Measurements from ENCODE around the gene PRSS1.
"Not testable (repeated sequence)": the region's sequence is repeated elsewhere in the genome, so short reads cannot be mapped to it uniquely, and the experiment has no call there.

Gene PRSS1

GRCh38 chr7:142748410-142748809 is 862 bp upstream of the PRSS1 start:
- DNase-seq: not testable (repeated sequence)

- no peak for DNase-seq
Measured at GRCh38 chr7:142750321-142750938, 1.2 kb downstream of the PRSS1 start.

- not testable (repeated sequence) for DNase-seq
Measured at GRCh38 chr7:142751526-142752175, 2.4 kb downstream of the PRSS1 start.

GRCh38 chr7:142752376-142753225 is 3.3 kb downstream of the PRSS1 start:
- no peak for DNase-seq

DNA sequence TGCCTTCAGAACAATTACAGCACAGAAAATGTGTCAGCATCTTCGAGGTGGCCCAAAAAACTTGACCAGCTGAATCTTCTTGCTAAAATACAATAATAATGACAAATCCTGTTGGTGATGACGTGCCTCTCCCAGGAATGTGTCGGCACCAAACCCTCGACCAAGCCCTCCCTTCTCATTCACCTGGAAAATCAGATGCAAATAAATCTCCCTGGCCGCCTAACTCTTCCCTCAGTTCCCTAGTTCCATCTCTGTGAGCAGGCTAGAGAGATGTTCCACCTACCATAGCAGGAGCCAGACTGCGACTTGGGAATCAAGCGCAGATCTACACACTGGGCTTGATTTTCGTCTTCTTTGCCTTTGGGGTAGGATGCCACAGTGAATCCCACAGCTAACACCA is 4.1 kb downstream of the PRSS1 start:
- DNase-seq: no peak

- not testable (repeated sequence) for DNase-seq
Measured at GRCh38 chr7:142753925-142754491, 4.7 kb downstream of the PRSS1 start.

DNA sequence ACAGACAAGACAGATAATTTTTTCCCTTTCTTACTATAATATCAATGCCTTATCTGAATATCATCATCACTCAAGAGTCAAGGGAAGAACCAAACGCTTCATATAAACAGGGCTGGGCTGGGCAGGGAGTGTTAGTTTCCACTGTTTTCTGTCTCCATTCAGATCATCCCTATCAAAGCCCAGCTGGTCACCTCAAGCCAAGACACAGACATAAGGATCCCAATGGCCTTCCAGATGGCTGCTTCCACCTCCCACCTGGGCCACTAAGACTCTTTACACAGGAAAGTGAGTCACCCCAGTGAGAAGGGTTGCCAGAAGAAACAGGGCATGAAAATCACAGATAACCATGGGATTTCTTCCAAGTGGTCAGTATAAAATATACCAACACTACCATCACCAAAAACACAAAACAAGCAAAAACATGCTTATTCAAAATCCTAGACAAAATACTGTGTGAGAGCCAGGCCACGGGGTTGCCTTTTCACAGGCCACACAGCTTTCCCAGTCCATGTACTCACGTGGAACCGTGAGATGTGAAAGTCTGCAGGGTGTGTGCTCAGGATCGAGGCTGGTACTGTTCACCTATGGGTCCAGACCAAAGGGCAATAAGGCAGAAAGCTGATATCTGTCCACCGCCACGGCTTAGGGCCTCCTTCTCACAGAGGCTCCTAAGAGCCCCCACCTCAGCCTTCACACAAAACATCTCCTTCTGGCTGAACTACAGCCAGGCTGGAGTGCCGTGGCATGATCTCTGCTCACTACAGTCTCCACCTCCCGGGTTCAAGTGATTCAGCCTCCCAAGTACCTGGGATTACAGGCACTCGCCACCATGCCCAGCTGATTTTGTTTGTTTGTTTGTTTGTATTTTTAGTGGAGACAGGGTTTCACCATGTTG is 5.7 kb downstream of the PRSS1 start:
- DNase-seq: no peak

DNA sequence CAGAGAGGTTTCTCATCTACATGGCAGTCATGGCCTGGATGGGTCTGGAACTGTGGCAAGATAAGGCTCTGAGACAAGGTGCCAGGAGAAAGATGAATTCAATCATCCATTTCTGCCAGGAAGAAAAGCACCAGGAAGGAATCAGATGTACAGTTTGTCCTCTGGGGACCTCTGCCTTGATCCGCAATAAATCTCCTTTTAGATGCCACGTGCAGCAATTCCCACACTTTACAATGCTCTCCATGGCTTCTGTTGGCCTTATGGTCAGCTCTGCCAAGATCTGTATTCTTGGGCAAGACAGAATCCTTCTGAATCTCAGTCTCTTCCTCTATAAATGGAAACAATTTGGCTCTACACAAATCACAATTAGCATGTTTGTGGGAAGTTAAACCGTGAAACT is 9.0 kb downstream of the PRSS1 start:
- DNase-seq: not testable (repeated sequence)

GRCh38 chr7:142759433-142759832 is 10.2 kb downstream of the PRSS1 start:
- DNase-seq: no peak

GRCh38 chr7:142760071-142760642 is 10.9 kb downstream of the PRSS1 start:
- DNase-seq: no peak

DNA sequence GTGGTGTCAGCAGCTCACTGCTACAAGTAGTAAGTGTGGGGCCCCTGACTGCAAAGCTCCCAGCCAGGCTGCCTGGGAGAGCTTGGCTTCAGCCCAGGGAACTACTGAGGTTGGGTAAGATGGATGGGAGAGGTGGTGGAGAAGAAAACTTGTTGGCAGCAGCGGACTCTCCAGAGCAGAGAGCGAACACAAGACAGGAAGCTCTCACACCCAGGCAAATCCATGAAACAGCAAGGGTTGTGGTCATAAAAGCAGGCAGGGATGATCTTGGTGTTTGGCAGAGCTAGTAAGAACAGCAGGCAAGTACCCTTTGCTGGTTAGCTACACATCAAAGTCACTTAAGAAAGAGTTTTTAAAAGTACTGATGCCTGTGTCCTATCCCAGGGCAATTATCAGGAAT is 12.3 kb downstream of the PRSS1 start:
- DNase-seq: not testable (repeated sequence)

GRCh38 chr7:142762104-142762503 is 12.8 kb downstream of the PRSS1 start:
- DNase-seq: no peak

DNA sequence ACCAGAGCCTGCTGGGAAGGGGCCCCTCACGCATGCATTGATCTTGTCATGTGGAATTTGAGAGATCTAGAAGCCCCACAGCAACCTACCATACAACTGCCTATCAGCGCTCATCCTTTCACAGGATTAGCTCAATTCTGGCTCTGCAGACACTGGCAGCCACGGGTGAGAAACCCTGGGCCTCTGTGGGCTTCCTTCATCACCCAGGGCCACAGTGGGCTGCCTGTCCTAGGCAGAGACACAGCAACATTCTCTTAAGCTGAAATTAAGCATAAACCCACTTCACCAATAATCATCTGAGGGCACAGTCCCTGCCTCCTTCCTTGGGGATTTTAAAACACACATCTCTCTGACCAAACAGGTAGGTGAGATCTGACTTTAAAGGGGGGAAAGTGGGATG is 18.2 kb downstream of the PRSS1 start:
- DNase-seq: no peak

DNA sequence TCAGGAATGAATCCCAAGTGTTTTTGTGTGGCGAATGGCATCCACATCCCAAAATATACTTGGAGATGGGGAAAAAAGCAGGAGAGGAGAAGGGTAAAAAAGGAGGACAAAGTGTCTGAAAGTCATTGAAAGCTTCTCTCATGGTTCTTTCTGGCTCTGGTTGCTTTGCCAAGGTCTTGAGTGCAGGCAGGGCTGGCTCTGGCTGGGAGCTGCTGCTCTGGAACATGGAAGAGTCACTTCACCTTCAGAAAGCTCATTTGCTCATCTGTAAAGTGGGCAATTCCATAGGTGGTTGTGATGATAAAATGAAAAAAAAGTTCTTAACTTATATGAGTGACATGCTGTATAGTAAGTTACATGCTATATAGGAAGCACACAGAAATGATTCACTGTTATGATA is 18.6 kb downstream of the PRSS1 start:
- no peak for DNase-seq

DNA sequence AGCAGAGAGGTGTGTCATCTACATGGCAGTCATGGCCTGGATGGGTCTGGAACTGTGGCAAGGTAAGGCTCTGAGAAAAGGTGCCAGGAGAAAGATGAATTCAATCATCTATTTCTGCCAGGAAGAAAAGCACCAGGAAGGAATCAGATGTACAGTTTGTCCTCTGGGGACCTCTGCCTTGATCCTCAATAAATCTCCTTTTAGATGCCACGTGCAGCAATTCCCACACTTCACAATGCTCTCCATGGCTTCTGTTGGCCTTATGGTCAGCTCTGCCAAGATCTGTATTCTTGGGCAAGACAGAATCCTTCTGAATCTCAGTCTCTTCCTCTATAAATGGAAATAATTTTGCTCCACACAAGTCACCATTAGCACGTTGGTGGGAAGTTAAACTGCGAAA is 19.6 kb downstream of the PRSS1 start:
- not testable (repeated sequence) for DNase-seq

DNA sequence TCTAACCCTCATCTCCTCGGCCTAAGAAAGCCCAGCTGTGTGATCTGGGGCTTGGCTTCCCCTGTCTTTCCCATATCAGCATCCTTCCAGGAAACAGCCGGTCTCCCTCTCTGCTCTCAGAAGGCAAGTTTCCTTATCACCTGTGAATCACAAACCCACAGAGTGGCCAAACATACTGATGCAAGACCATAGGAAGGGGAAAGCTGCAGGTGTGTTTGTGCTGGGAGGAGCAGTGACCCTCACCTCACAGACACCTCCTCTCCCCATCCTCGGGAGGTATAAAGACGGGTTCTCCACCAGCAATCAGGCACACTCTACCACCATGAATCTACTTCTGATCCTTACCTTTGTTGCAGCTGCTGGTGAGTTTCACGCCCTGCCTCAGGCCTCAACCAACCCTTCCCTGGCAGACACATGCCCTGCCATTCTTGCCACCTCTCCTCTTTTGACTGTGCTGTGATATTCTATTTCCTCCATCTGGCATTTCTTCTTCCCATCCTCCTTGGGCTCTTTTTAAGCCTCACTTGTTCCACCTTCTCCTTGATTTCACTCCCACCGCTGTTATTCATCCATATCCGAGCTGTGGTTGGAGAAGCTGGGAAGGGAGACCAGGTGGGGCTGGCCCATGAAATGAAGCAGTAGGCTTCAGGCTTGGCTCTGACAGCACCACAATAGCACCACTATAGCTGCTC is 21.5 kb downstream of the PRSS1 start, which contains the start of gene PRSS2:
TSS of gene PRSS2 (plus strand) at position 310 of the 692 bp plus-strand sequence. CDS start at position 323, 13 bp downstream.
- DNase-seq: no peak

- DNase-seq: no peak
Measured at GRCh38 chr7:142771353-142771723, 22.1 kb downstream of the PRSS1 start.

GRCh38 chr7:142772051-142772450 is 22.8 kb downstream of the PRSS1 start:
- DNase-seq: no peak

GRCh38 chr7:142772673-142773072 is 23.4 kb downstream of the PRSS1 start:
- no peak for DNase-seq

GRCh38 chr7:142773230-142773629 is 24.0 kb downstream of the PRSS1 start:
- no peak for DNase-seq

Measured in CD4-positive, alpha-beta T cell treated with Interleukin-4 for 1 hour (primary cell).